Measurements from ENCODE around the gene UGT3A1.

DNA sequence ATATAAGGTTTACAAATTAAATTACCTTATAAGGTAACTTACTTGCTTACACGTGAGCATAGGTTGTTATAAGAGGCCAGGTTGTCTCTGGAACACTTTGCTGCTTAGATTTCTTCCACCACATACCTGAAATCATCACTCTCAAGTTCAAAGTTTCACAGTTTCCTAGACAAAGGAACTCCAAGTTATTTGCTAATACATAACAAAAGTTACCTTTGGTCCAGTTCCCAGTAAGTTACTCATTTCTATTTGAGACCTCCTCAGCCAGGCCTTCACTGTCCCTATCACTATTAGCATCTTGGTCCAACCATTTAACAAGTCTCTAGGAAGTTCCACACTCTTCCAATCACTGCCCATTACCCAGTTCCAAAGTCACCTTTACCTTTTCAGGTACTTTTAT, 18.5 kb upstream of the UGT3A1 start:
- TF ChIP-seq ESRRG (CRISPR knock-in tag; IDR thresholded peaks at IDR 0.05), result no peak
- TF ChIP-seq ISL1 (CRISPR knock-in tag; IDR thresholded peaks at IDR 0.05), result no peak
- TF ChIP-seq SNAI2 (CRISPR knock-in tag; IDR thresholded peaks at IDR 0.05), result no peak
- TF ChIP-seq ZFP3 (CRISPR knock-in tag; IDR thresholded peaks at IDR 0.05), result no peak
